ENCODE measurements around the gene CMYA5.

DNA sequence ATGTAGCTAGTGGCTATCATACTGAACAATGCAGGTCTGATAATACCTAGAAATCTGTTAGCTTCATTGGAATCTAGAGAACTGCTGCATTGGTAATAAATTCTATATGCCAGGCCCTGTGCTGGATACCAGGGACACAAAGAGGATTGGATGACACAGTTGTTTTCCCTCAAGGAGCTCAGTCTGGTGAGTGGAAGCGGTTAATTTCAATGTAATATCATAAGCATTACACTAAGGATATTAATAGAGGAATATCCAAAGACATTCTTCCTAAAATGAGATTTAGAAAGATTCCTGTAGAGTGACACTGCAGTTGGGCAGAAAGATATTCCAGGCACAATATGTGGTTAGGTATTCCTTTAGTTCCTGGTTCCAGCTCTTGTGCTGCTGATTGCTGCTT, 5.9 kb downstream of the CMYA5 start:
- TF ChIP-seq, protein P1, sequence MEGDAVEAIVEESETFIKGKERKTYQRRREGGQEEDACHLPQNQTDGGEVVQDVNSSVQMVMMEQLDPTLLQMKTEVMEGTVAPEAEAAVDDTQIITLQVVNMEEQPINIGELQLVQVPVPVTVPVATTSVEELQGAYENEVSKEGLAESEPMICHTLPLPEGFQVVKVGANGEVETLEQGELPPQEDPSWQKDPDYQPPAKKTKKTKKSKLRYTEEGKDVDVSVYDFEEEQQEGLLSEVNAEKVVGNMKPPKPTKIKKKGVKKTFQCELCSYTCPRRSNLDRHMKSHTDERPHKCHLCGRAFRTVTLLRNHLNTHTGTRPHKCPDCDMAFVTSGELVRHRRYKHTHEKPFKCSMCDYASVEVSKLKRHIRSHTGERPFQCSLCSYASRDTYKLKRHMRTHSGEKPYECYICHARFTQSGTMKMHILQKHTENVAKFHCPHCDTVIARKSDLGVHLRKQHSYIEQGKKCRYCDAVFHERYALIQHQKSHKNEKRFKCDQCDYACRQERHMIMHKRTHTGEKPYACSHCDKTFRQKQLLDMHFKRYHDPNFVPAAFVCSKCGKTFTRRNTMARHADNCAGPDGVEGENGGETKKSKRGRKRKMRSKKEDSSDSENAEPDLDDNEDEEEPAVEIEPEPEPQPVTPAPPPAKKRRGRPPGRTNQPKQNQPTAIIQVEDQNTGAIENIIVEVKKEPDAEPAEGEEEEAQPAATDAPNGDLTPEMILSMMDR (IDR thresholded peaks at IDR 0.05; ENCODE audit: low read length), result no peak
- TF ChIP-seq EZH2 (IDR thresholded peaks at IDR 0.05; ENCODE audit: borderline replicate concordance, low read length), result no peak

Measured in OCI-LY1 (cell line).